ENCODE results near the gene MCTP1.

DNA sequence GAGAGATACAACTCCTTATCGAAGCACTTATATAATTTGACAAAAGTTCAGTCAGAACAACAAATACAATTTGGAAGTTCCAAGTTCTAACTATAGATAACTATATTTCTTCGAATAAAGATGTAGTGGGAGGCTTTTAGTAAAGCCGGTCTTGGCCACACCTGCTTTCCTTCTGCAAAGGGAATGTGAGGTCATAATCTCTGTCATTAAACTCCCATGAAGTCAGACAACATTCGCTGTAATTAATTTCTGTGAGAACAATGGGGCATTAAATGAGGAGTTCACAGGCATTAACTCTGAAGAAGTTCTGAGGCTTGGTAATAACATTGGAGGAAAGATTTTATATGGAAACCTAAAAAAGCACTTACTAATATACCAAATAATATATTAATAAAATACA, 67.5 kb downstream of the MCTP1 start:
- TF ChIP-seq EZH2 (IDR thresholded peaks at IDR 0.05) (no peak), POLR2AphosphoS5 (IDR thresholded peaks at IDR 0.05; ENCODE audit: borderline replicate concordance, low read depth, low read length) (no peak), FOXP2 (optimal IDR thresholded peaks at IDR 0.05; ENCODE audit: control extremely low read depth, extremely low read length, insufficient read depth) (no peak)
